ENCODE measurements around the gene PITPNC1. TPM values are rescaled to one million over a fixed set of nuclear protein-coding genes. Genes with fewer than 3 reads are reported as not detected.

Gene PITPNC1
- total RNA-seq, 1 experiment from 2014 or later = 37.5 TPM

DNA sequence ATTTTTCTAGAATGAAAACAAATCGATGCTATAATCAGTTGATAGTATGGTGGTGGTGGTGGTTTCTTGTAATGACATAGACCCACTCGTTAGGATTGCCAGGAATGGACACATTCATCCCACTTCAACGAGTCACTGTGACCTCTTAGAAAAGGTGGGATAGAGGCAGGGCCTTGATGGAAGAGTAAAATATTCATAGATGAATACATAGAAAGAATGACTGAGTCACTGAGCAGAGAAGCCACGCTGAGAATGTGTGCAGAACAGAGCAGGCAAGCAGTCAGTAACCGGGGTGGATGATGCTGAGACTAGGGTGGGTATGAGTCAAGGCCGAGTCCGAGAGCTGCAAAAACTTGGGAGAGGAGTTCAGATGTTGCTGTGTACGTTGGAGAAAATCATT is 129.9 kb downstream of the PITPNC1 start:
- TF ChIP-seq, protein P1, sequence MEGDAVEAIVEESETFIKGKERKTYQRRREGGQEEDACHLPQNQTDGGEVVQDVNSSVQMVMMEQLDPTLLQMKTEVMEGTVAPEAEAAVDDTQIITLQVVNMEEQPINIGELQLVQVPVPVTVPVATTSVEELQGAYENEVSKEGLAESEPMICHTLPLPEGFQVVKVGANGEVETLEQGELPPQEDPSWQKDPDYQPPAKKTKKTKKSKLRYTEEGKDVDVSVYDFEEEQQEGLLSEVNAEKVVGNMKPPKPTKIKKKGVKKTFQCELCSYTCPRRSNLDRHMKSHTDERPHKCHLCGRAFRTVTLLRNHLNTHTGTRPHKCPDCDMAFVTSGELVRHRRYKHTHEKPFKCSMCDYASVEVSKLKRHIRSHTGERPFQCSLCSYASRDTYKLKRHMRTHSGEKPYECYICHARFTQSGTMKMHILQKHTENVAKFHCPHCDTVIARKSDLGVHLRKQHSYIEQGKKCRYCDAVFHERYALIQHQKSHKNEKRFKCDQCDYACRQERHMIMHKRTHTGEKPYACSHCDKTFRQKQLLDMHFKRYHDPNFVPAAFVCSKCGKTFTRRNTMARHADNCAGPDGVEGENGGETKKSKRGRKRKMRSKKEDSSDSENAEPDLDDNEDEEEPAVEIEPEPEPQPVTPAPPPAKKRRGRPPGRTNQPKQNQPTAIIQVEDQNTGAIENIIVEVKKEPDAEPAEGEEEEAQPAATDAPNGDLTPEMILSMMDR (conservative IDR thresholded peaks at IDR 0.05) = no peak
- Histone ChIP-seq H2BK120ac (ENCODE audit: low read depth, low read length, poor library complexity, severe bottlenecking) (no peak overlapping the region), H2BK5ac (ENCODE audit: insufficient read length, low read length) (no peak overlapping the region), H3K4me1 (ENCODE audit: insufficient read depth, low read length) (peaks cover 16% of the 10 kb centered on the region), H3K27me3 (ENCODE audit: insufficient read depth, low read length) (no peaks in the 10 kb centered on the region), H3K56ac (ENCODE audit: insufficient read length, low read depth, low read length) (no peak overlapping the region), H3K27ac (ENCODE audit: insufficient read length, low read depth, low read length) (no peak overlapping the region), H3K4ac (ENCODE audit: low read depth, low read length) (no peak overlapping the region), H3K23ac (ENCODE audit: insufficient read length, low read depth, low read length) (no peak overlapping the region), H2AFZ (ENCODE audit: low read length) (no peak overlapping the region), H3K9me3 (ENCODE audit: control insufficient read depth, low read depth, low read length) (no peaks in the 10 kb centered on the region), H3T11ph (ENCODE audit: low read length) (no peak overlapping the region), H3K23me2 (ENCODE audit: insufficient read length, low read depth, low read length, poor library complexity, severe bottlenecking) (no peaks in the 10 kb centered on the region), H4K5ac (ENCODE audit: insufficient read length, low read depth, low read length) (no peak overlapping the region), H2BK12ac (ENCODE audit: insufficient read length, low read depth, low read length) (no peak overlapping the region), H3K4me2 (ENCODE audit: insufficient read depth, insufficient read length, low read length) (no peak overlapping the region), H2BK15ac (ENCODE audit: low read depth, low read length) (no peak overlapping the region), H4K20me1 (ENCODE audit: control insufficient read depth, insufficient read depth, insufficient read length) (no peaks in the 10 kb centered on the region), H3K18ac (ENCODE audit: insufficient read length, low read depth, low read length) (no peak overlapping the region), H3K79me1 (ENCODE audit: insufficient read depth, low read depth, low read length, poor library complexity, severe bottlenecking) (peaks cover 13% of the 10 kb centered on the region), H4K91ac (ENCODE audit: insufficient read length, low read depth, low read length) (no peak overlapping the region), H3K79me2 (ENCODE audit: insufficient read depth, low read length) (peaks cover 5% of the 10 kb centered on the region; the same call in 1 of the 2 replicates), H2AK5ac (ENCODE audit: insufficient read length, low read length) (no peak overlapping the region), H3K9ac (ENCODE audit: extremely low read depth, insufficient read length, low read length) (no peak overlapping the region), H4K8ac (replicated peaks; ENCODE audit: insufficient read length, low read depth, low read length) (no peak overlapping the region), H2BK20ac (ENCODE audit: low read depth, low read length, poor library complexity, severe bottlenecking) (no peak overlapping the region), H3K14ac (ENCODE audit: insufficient read depth, low read length) (no peak overlapping the region)
- no CpG with 5 or more reads among the region's 8 CpGs for WGBS (ENCODE audit: extremely low coverage, insufficient read length, low lambda C conversion rate)
- H3K36me3 Mint-ChIP-seq (ENCODE audit: insufficient read depth in 1 of 3, low read depth in 3 of 3) = peaks cover 9 to 16% (median 10%) of the 10 kb centered on the region in 3 experiments
- H3K4me1 Mint-ChIP-seq = peaks cover 40 to 42% of the 10 kb centered on the region in 2 experiments
- no peaks in the 10 kb centered on the region for H3K27me3 Mint-ChIP-seq (ENCODE audit: low read depth)
- no peak overlapping the region for H3K4me3 Mint-ChIP-seq
- DNase-seq = no peak
- peaks cover 11 to 12% of the 10 kb centered on the region in 2 experiments for H3K9me3 Mint-ChIP-seq
- H3K27ac Mint-ChIP-seq = peak overlapping the region in 1 of 3 experiments; percentile 14; a peak in 2 of 7 replicates

Data from H9 (cell line).